Measurements from ENCODE around the gene KDELR1. TPM values are rescaled to one million over a fixed set of nuclear protein-coding genes. Genes with fewer than 3 reads are reported as not detected.

The KDELR1 gene
- total RNA-seq, 1 donor from 2014 or later: 275 TPM

DNA sequence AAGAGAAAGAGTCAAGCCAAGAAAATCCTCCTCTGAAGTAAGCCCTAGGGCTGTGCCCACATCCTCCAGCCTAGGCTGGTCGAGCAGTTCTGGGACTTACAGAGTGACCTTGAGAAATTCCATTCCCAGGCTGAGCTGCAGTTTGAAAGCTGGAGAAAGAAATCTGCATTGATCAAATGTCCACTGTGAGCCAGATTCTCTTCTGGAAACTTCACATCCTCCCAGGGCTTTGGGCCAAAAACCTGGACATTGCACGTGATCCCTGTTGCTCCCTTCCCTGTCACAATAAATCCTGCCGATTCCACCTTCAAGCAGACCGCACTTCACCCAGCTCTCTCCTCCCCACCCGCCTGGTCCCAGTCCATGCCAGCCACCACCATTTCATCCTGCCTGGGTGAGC lies 43.3 kb downstream of the KDELR1 start:
- no peak for DNase-seq (ENCODE audit: extremely low spot score, unreplicated experiment)
- peak overlapping the region; percentile 27 for H3K27ac Mint-ChIP-seq (ENCODE audit: unreplicated experiment)

DNA sequence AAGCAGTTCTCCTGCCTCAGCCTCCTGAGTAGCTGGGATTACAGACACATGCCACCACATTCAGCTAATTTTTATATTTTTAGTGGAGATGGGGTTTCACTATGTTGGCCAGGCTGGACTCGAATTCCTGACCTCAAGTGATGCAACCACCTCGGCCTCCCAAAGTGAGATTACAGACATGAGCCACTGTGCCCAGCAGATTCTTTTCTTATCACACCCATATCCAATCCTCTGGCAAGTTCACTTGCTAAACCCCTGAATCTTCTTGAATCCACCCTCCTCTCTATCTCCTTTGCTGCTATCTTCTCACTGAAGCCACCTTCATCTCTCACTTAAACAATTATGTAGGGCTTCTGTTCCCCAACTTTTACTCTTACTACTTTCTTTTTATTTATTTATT lies 45.2 kb downstream of the KDELR1 start:
- Mint-ChIP-seq H3K9me3 (ENCODE audit: unreplicated experiment) (no peaks in the 10 kb centered on the region), H3K4me1 (ENCODE audit: unreplicated experiment) (peaks cover 8% of the 10 kb centered on the region), H3K27ac (ENCODE audit: unreplicated experiment) (no peak overlapping the region), H3K27me3 (ENCODE audit: unreplicated experiment) (no peaks in the 10 kb centered on the region), H3K36me3 (ENCODE audit: unreplicated experiment) (no peaks in the 10 kb centered on the region), H3K4me3 (ENCODE audit: unreplicated experiment) (no peak overlapping the region)
- TF ChIP-seq, protein P1, sequence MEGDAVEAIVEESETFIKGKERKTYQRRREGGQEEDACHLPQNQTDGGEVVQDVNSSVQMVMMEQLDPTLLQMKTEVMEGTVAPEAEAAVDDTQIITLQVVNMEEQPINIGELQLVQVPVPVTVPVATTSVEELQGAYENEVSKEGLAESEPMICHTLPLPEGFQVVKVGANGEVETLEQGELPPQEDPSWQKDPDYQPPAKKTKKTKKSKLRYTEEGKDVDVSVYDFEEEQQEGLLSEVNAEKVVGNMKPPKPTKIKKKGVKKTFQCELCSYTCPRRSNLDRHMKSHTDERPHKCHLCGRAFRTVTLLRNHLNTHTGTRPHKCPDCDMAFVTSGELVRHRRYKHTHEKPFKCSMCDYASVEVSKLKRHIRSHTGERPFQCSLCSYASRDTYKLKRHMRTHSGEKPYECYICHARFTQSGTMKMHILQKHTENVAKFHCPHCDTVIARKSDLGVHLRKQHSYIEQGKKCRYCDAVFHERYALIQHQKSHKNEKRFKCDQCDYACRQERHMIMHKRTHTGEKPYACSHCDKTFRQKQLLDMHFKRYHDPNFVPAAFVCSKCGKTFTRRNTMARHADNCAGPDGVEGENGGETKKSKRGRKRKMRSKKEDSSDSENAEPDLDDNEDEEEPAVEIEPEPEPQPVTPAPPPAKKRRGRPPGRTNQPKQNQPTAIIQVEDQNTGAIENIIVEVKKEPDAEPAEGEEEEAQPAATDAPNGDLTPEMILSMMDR (IDR thresholded peaks at IDR 0.05): no peak
- no peak for DNase-seq (ENCODE audit: extremely low spot score, unreplicated experiment)

More for the DNA sequence above, 43.3 kb downstream of the KDELR1 start:
- no peaks in the 10 kb centered on the region for H3K9me3 Mint-ChIP-seq (ENCODE audit: unreplicated experiment)
- peaks cover 8% of the 10 kb centered on the region for H3K4me1 Mint-ChIP-seq (ENCODE audit: unreplicated experiment)
- no peak overlapping the region for H3K4me3 Mint-ChIP-seq (ENCODE audit: unreplicated experiment)
- TF ChIP-seq, protein P1 (IDR thresholded peaks at IDR 0.05): no peak
- H3K27me3 Mint-ChIP-seq (ENCODE audit: unreplicated experiment): no peaks in the 10 kb centered on the region
- no peaks in the 10 kb centered on the region for H3K36me3 Mint-ChIP-seq (ENCODE audit: unreplicated experiment)

DNA sequence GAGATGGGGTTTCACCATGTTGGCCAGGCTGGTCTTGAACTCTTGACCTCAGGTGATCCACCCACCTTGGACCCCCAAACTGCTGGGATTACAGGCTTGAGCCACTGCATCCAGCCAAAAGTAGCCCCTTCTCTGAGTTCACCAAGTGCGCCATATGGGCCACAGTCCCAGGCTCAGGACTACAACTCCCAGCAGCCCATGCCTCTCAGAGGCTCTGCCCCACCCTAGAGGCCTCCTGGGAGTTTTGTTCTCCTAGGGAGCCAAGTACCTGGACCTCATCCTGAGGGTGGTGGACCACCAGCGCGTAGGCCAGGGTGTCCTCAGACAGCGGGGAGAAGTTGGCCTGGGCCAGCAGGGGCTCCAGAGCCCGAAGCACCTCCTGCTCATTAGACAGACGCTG lies 46.5 kb downstream of the KDELR1 start:
- no peak overlapping the region for H3K4me3 Mint-ChIP-seq (ENCODE audit: unreplicated experiment)
- no peak for DNase-seq (ENCODE audit: extremely low spot score, unreplicated experiment)
- H3K4me1 Mint-ChIP-seq (ENCODE audit: unreplicated experiment): peaks cover 8% of the 10 kb centered on the region
- H3K27me3 Mint-ChIP-seq (ENCODE audit: unreplicated experiment): no peaks in the 10 kb centered on the region
- H3K27ac Mint-ChIP-seq (ENCODE audit: unreplicated experiment): no peak overlapping the region
- TF ChIP-seq, protein P1 (IDR thresholded peaks at IDR 0.05): no peak
- no peaks in the 10 kb centered on the region for H3K36me3 Mint-ChIP-seq (ENCODE audit: unreplicated experiment)
- H3K9me3 Mint-ChIP-seq (ENCODE audit: unreplicated experiment): no peaks in the 10 kb centered on the region

DNA sequence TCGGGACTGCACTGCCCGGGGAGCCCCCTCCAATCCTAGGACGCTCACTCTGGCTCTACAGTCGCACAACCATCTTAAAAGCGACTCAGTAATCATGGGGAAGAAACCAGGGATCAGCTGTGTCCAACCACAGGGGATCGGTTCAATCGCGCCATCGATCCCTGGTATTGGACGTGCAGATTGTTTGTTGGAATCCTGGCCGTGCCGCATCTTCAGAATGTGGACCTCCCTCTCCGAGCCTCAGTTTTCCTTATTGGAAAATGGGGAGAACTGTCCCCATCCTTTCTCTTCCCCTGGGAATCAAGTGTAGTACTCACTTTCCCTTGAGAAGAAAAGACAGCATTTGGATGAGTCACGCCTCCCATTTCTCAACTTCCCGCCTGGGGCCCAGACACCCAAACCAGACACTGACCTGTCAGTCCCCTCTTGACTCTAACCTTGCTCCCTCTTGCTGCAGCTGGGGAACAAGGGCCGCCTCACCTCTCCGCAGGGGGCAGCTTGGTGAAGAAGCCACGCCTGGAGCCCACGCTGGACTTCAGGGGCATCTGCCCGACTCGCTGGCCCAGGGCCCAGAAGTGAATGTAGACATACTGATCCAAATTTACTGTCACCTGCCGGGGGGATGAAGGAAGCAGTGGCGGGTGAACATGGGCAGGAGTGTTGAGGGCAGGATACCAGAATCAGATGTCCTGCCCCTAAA lies 48.4 kb downstream of the KDELR1 start:
- Mint-ChIP-seq H3K9me3 (ENCODE audit: unreplicated experiment) (no peaks in the 10 kb centered on the region), H3K27me3 (ENCODE audit: unreplicated experiment) (no peaks in the 10 kb centered on the region), H3K27ac (ENCODE audit: unreplicated experiment) (no peak overlapping the region), H3K36me3 (ENCODE audit: unreplicated experiment) (no peaks in the 10 kb centered on the region), H3K4me1 (ENCODE audit: unreplicated experiment) (peaks cover 3% of the 10 kb centered on the region), H3K4me3 (ENCODE audit: unreplicated experiment) (no peak overlapping the region)
- no peak for DNase-seq (ENCODE audit: extremely low spot score, unreplicated experiment)
- TF ChIP-seq, protein P1 (IDR thresholded peaks at IDR 0.05): no peak

DNA sequence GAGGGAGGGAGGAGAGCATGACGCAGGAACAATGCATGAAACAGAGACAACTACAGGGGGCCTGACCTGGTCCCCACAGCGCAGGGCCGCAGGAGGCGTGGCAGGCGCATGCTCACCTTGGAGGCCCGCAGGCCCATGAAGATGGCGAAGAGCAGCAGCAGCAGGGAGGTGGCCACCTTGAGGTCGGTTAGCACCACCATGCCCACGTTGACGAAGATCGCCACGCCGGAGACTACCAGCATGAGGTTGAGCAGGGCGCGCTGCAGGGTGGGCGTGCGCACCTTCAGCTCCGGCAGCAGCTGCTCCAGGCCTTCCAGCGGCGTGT lies 49.0 kb downstream of the KDELR1 start:
- Mint-ChIP-seq H3K27me3 (ENCODE audit: unreplicated experiment) (no peaks in the 10 kb centered on the region), H3K4me1 (ENCODE audit: unreplicated experiment) (no peaks in the 10 kb centered on the region), H3K36me3 (ENCODE audit: unreplicated experiment) (no peaks in the 10 kb centered on the region), H3K9me3 (ENCODE audit: unreplicated experiment) (no peaks in the 10 kb centered on the region), H3K27ac (ENCODE audit: unreplicated experiment) (no peak overlapping the region), H3K4me3 (ENCODE audit: unreplicated experiment) (no peak overlapping the region)
- no peak for DNase-seq (ENCODE audit: extremely low spot score, unreplicated experiment)
- TF ChIP-seq, protein P1 (IDR thresholded peaks at IDR 0.05): no peak
